ENCODE results near the gene NAA50. TPM values are rescaled to one million over a fixed set of nuclear protein-coding genes. Genes with fewer than 3 reads are reported as not detected.
A peak's percentile ranks its signal among the peaks of the same experiment; 100 is the strongest.

NAA50 gene
- total and polyA plus RNA-seq, 4 donors, result 27.8 to 82.7 (median 61.4) TPM

DNA sequence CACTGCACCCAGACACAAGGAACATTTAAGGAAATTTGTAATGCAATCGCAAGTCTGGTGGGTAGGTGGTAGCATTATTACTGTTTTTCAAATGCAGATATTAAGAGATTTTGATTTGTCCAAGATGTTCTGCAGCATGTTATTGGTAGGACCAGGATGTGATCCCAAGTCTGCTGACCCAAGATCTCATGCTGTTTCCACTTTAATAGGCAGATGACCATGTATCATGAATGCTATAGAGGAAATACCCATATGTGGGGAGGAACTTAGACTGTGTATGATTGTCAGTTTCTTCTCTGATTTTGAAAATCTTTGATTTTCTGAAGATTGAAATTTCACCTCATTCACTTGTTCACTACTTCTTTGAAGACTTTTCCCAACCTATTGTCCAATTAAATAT is 29.5 kb upstream of the NAA50 start:
- no peaks in the 10 kb centered on the region for H3K9me3 ChIP-seq (ENCODE audit: control insufficient read depth in 4 of 4, insufficient read depth in 3 of 4, low read length in 3 of 4)
- WGBS, 2 donors, result 92 to 93% methylated on average over 1 of the region's 1 CpG
- H3K36me3 ChIP-seq (ENCODE audit: control insufficient read depth in 4 of 4, insufficient read depth in 4 of 4, low read length in 4 of 4), result no peaks in the 10 kb centered on the region
- no peak overlapping the region for H3K9ac ChIP-seq (ENCODE audit: insufficient read depth in 1 of 2, low read length in 2 of 2)
- no peak overlapping the region for H3K27ac ChIP-seq (ENCODE audit: low read depth in 1 of 2, low read length in 1 of 2)
- no peak for TF ChIP-seq CTCF (IDR thresholded peaks at IDR 0.05; ENCODE audit: control extremely low read depth, extremely low read depth)
- DNase-seq (no peak), ATAC-seq (ENCODE audit: insufficient read depth, low FRiP score) (no peak)
- H3K27me3 ChIP-seq (ENCODE audit: control insufficient read depth in 3 of 3, insufficient read depth in 3 of 3, low read length in 2 of 3), result no peaks in the 10 kb centered on the region
- H3K4me3 ChIP-seq, result no peak overlapping the region
- peaks cover 0 to 5% (median 0%) of the 10 kb centered on the region in 5 donors for H3K4me1 ChIP-seq (ENCODE audit: control insufficient read depth in 5 of 5, insufficient read depth in 5 of 5, low read length in 5 of 5)

GRCh38 chr3:113773381-113773780 is 27.3 kb upstream of the NAA50 start:
- Histone ChIP-seq H3K36me3 (ENCODE audit: control insufficient read depth in 4 of 4, insufficient read depth in 4 of 4, low read length in 4 of 4) (peaks cover 0 to 1% (median 0%) of the 10 kb centered on the region in 4 donors), H3K9me3 (ENCODE audit: control insufficient read depth in 4 of 4, insufficient read depth in 3 of 4, low read length in 3 of 4) (no peaks in the 10 kb centered on the region), H3K9ac (ENCODE audit: insufficient read depth in 1 of 2, low read length in 2 of 2) (no peak overlapping the region), H3K4me3 (no peak overlapping the region), H3K27ac (ENCODE audit: low read depth in 1 of 2, low read length in 1 of 2) (no peak overlapping the region), H3K4me1 (ENCODE audit: control insufficient read depth in 5 of 5, insufficient read depth in 5 of 5, low read length in 5 of 5) (peaks cover 0 to 5% (median 0%) of the 10 kb centered on the region in 5 donors), H3K27me3 (ENCODE audit: control insufficient read depth in 3 of 3, insufficient read depth in 3 of 3, low read length in 2 of 3) (no peaks in the 10 kb centered on the region)
- no peak for TF ChIP-seq CTCF (IDR thresholded peaks at IDR 0.05; ENCODE audit: control extremely low read depth, extremely low read depth)
- DNase-seq, result peak in 1 of 3 donors; percentile 13
- 71 to 72% methylated on average over 3 of the region's 3 CpGs for WGBS, 2 donors
- ATAC-seq (ENCODE audit: insufficient read depth, low FRiP score), result no peak

DNA sequence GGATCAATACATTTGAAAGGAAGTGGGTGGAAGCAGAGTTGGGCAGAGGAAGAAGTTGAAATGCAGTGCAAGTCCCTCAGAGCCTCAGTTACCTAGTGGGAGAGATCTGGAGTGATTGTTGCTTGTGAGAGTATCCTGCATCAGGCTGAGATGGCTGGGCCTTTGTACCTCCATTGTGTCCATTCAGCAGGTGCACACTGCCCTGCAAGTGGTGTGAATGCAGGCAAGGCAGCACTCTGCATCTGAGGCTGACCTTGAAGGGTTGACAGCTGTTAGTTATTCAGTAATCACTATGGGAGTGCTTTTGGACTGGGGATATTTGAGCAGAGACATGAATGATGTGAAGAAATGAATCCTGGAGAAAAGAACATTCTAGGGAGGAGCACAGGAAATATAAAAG is 25.9 kb upstream of the NAA50 start:
- H3K27ac ChIP-seq (ENCODE audit: low read depth in 1 of 2, low read length in 1 of 2), result no peak overlapping the region
- no peaks in the 10 kb centered on the region for H3K27me3 ChIP-seq (ENCODE audit: control insufficient read depth in 3 of 3, insufficient read depth in 3 of 3, low read length in 2 of 3)
- H3K9me3 ChIP-seq (ENCODE audit: control insufficient read depth in 4 of 4, insufficient read depth in 3 of 4, low read length in 3 of 4), result no peaks in the 10 kb centered on the region
- peaks cover 0 to 5% (median 0%) of the 10 kb centered on the region in 5 donors for H3K4me1 ChIP-seq (ENCODE audit: control insufficient read depth in 5 of 5, insufficient read depth in 5 of 5, low read length in 5 of 5)
- ATAC-seq (ENCODE audit: insufficient read depth, low FRiP score) (no peak), DNase-seq (no peak)
- no peak overlapping the region for H3K9ac ChIP-seq (ENCODE audit: insufficient read depth in 1 of 2, low read length in 2 of 2)
- TF ChIP-seq CTCF (IDR thresholded peaks at IDR 0.05; ENCODE audit: control extremely low read depth, extremely low read depth), result no peak
- no peak overlapping the region for H3K4me3 ChIP-seq
- H3K36me3 ChIP-seq (ENCODE audit: control insufficient read depth in 4 of 4, insufficient read depth in 4 of 4, low read length in 4 of 4), result peaks cover 0 to 1% (median 0%) of the 10 kb centered on the region in 4 donors

DNA sequence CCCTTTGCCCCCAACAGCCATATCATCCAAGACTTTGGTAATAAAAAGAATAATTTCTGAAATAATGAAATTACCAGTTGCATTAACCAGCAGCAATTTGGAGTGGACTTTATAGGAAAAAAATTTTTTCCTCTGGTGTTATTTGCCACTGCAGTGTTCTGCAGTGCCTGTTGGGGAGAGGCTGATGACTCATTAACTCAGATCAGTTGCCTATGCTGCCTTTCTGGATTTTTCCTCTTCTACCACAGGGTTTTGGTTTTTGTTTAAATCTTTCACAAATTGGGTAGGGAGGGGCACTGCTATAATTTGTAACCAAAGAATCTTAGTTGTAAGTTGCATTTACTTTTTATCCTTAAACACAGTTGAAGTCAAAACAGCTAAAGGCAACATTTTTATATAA is 23.5 kb upstream of the NAA50 start:
- H3K27ac ChIP-seq (ENCODE audit: low read depth in 1 of 2, low read length in 1 of 2), result no peak overlapping the region
- no peak overlapping the region for H3K9ac ChIP-seq (ENCODE audit: insufficient read depth in 1 of 2, low read length in 2 of 2)
- no peak overlapping the region for H3K4me3 ChIP-seq
- H3K9me3 ChIP-seq (ENCODE audit: control insufficient read depth in 4 of 4, insufficient read depth in 3 of 4, low read length in 3 of 4), result no peaks in the 10 kb centered on the region
- TF ChIP-seq CTCF (IDR thresholded peaks at IDR 0.05; ENCODE audit: control extremely low read depth, extremely low read depth), result no peak
- no peaks in the 10 kb centered on the region for H3K27me3 ChIP-seq (ENCODE audit: control insufficient read depth in 3 of 3, insufficient read depth in 3 of 3, low read length in 2 of 3)
- H3K4me1 ChIP-seq (ENCODE audit: control insufficient read depth in 5 of 5, insufficient read depth in 5 of 5, low read length in 5 of 5), result peaks cover 0 to 3% (median 0%) of the 10 kb centered on the region in 5 donors
- DNase-seq, result no peak
- ATAC-seq (ENCODE audit: insufficient read depth, low FRiP score), result no peak
- H3K36me3 ChIP-seq (ENCODE audit: control insufficient read depth in 4 of 4, insufficient read depth in 4 of 4, low read length in 4 of 4), result peaks cover 0 to 4% (median under 1%) of the 10 kb centered on the region in 4 donors

All from lung (tissue), 12 donors.